Sigmoid colon (tissue), 4 donors: ENCODE results near the gene ASH1L.
"Not testable (repeated sequence)": the region's sequence is repeated elsewhere in the genome, so short reads cannot be mapped to it uniquely, and the experiment has no call there.

Source experiments
- POLR2A ChIP-seq, 2 donors: fragments of 450-650 bp; IDR thresholded peaks; one replicate each; pipeline ENCODE4 v1.6.1; 2016; ENCODE audit warnings: antibody characterized with exemption in 2 of 2, mild to moderate bottlenecking in 2 of 2, moderate library complexity in 2 of 2
- POLR2AphosphoS5 ChIP-seq, 4 donors: sonication (generic); formaldehyde crosslinking; IDR thresholded peaks; one replicate each; pipeline ENCODE4 v1.6.1; 2017; ENCODE audit warnings: antibody characterized with exemption in 4 of 4
- TF ChIP-seq, protein P1 (sequence below), 4 experiments: fragments of 450-650 bp in 3 of 4; fragments of 200-600 bp in 1 of 4; IDR thresholded peaks; one replicate each; pipeline ENCODE4 v1.5.1; 2016 to 2019; ENCODE audit warnings: antibody characterized with exemption in 4 of 4, mild to moderate bottlenecking in 3 of 4, moderate library complexity in 2 of 4

DNA sequence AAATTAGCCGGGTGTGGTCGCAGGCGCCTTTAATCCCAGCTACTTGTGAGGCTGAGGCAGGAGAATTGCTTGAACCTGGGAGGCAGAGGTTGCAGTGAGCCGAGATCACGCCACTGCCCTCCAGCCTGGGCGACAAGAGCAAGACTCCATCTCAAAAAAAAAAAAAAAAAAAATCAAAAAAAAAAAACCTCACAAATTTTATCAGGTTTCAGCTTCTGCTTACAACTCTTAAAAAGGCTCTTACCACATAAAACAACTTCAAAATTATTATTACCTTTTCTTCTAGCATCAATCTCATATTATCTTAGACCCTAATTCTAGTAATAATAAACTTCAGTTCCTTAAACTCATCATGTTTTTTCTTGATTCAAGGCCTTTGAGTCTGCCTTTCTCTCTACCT, 120.2 kb downstream of the ASH1L start:
- TF ChIP-seq, protein P1, sequence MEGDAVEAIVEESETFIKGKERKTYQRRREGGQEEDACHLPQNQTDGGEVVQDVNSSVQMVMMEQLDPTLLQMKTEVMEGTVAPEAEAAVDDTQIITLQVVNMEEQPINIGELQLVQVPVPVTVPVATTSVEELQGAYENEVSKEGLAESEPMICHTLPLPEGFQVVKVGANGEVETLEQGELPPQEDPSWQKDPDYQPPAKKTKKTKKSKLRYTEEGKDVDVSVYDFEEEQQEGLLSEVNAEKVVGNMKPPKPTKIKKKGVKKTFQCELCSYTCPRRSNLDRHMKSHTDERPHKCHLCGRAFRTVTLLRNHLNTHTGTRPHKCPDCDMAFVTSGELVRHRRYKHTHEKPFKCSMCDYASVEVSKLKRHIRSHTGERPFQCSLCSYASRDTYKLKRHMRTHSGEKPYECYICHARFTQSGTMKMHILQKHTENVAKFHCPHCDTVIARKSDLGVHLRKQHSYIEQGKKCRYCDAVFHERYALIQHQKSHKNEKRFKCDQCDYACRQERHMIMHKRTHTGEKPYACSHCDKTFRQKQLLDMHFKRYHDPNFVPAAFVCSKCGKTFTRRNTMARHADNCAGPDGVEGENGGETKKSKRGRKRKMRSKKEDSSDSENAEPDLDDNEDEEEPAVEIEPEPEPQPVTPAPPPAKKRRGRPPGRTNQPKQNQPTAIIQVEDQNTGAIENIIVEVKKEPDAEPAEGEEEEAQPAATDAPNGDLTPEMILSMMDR (IDR thresholded peaks at IDR 0.05) = not testable (repeated sequence)
- TF ChIP-seq POLR2A, POLR2AphosphoS5 (IDR thresholded peaks at IDR 0.05): not testable (repeated sequence)
